H9 (cell line): ENCODE measurements around the gene CELF1. TPM values are rescaled to one million over a fixed set of nuclear protein-coding genes. Genes with fewer than 3 reads are reported as not detected.
A peak's percentile ranks its signal among the peaks of the same experiment; 100 is the strongest.

Source experiments
- DNase-seq: peaks from one replicate; pipeline ENCODE4 v3.0.0-alpha.2; 2017
- H2AFZ ChIP-seq: one replicate; pipeline ENCODE4 v1.6.1; 2013; ENCODE audit warnings: mild to moderate bottlenecking, low read length, control low read depth, moderate library complexity
- H2AK5ac ChIP-seq: 2 replicates; pipeline ENCODE4 v1.6.1; 2013; ENCODE audit warnings: low read length, control low read depth, mixed read lengths; ENCODE audit not compliant: insufficient read length
- H2BK120ac ChIP-seq: one replicate; pipeline ENCODE4 v1.6.1; 2013; ENCODE audit warnings: low read depth, mild to moderate bottlenecking, low read length, control low read depth, inconsistent platforms; ENCODE audit not compliant: poor library complexity, severe bottlenecking
- H2BK12ac ChIP-seq: 2 replicates; pipeline ENCODE4 v1.6.1; 2013; ENCODE audit warnings: low read length, control low read depth, mixed read lengths, low read depth; ENCODE audit not compliant: insufficient read length
- H2BK15ac ChIP-seq: 2 replicates; pipeline ENCODE4 v1.6.1; 2013; ENCODE audit warnings: low read depth, low read length, control low read depth
- H2BK20ac ChIP-seq: one replicate; pipeline ENCODE4 v1.6.1; 2013; ENCODE audit warnings: low read depth, mild to moderate bottlenecking, low read length, control low read depth, inconsistent platforms; ENCODE audit not compliant: poor library complexity, severe bottlenecking
- H2BK5ac ChIP-seq: 2 replicates; pipeline ENCODE4 v1.6.1; 2013; ENCODE audit warnings: low read length, control low read depth, mixed read lengths; ENCODE audit not compliant: insufficient read length
- H3K14ac ChIP-seq: 2 replicates; pipeline ENCODE4 v1.6.1; 2013; ENCODE audit warnings: low read length, control low read depth; ENCODE audit not compliant: insufficient read depth
- H3K18ac ChIP-seq: 2 replicates; pipeline ENCODE4 v1.6.1; 2013; ENCODE audit warnings: low read depth, mild to moderate bottlenecking, mixed read lengths, low read length, control low read depth; ENCODE audit not compliant: insufficient read length
- H3K23ac ChIP-seq: 2 replicates; pipeline ENCODE4 v1.6.1; 2013; ENCODE audit warnings: low read length, control low read depth, mixed read lengths, low read depth; ENCODE audit not compliant: insufficient read length
- H3K23me2 ChIP-seq: 2 replicates; pipeline ENCODE4 v1.6.1; 2013; ENCODE audit warnings: low read depth, mild to moderate bottlenecking, mixed read lengths, low read length, control low read depth; ENCODE audit not compliant: insufficient read length, poor library complexity, severe bottlenecking
- H3K27ac ChIP-seq: 2 replicates; pipeline ENCODE4 v1.5.1; 2013; ENCODE audit warnings: low read length, control low read depth, mixed read lengths, low read depth; ENCODE audit not compliant: insufficient read length
- H3K27me3 ChIP-seq: 2 replicates; pipeline ENCODE4 v1.6.1; 2013; ENCODE audit warnings: low read length, control low read depth, inconsistent platforms; ENCODE audit not compliant: insufficient read depth
- H3K4ac ChIP-seq: 2 replicates; pipeline ENCODE4 v1.6.1; 2013; ENCODE audit warnings: low read depth, mild to moderate bottlenecking, control low read depth, inconsistent platforms, low read length, moderate library complexity
- H3K4me1 ChIP-seq: 2 replicates; pipeline ENCODE4 v1.6.1; 2013; ENCODE audit warnings: low read length, control low read depth, inconsistent platforms; ENCODE audit not compliant: insufficient read depth
- H3K4me2 ChIP-seq: 2 replicates; pipeline ENCODE4 v1.6.1; 2013; ENCODE audit warnings: low read length, control low read depth, mixed read lengths; ENCODE audit not compliant: insufficient read length, insufficient read depth
- H3K56ac ChIP-seq: 2 replicates; pipeline ENCODE4 v1.6.1; 2013; ENCODE audit warnings: low read depth, mild to moderate bottlenecking, mixed read lengths, low read length, control low read depth; ENCODE audit not compliant: insufficient read length
- H3K79me1 ChIP-seq: 2 replicates; pipeline ENCODE4 v1.6.1; 2013; ENCODE audit warnings: low read depth, mild to moderate bottlenecking, moderate library complexity, low read length, control low read depth, inconsistent platforms; ENCODE audit not compliant: insufficient read depth, poor library complexity, severe bottlenecking
- H3K79me2 ChIP-seq: 2 replicates; pipeline ENCODE4 v1.6.1; 2013; ENCODE audit warnings: low read length, control low read depth, inconsistent platforms; ENCODE audit not compliant: insufficient read depth
- H3K9ac ChIP-seq: 2 replicates; pipeline ENCODE4 v1.6.1; 2013; ENCODE audit warnings: low read length, control low read depth, mixed read lengths; ENCODE audit not compliant: insufficient read length; ENCODE audit errors: extremely low read depth
- H3K9me3 ChIP-seq: one replicate; pipeline ENCODE4 v1.6.1; 2013; ENCODE audit warnings: low read depth, low read length, inconsistent platforms; ENCODE audit not compliant: control insufficient read depth
- H3T11ph ChIP-seq: one replicate; pipeline ENCODE4 v1.6.1; 2013; ENCODE audit warnings: mild to moderate bottlenecking, low read length, control low read depth, inconsistent platforms
- H4K20me1 ChIP-seq: one replicate; pipeline ENCODE4 v1.6.1; 2013; ENCODE audit not compliant: control insufficient read depth, insufficient read length, insufficient read depth
- H4K5ac ChIP-seq: 2 replicates; pipeline ENCODE4 v1.6.1; 2013; ENCODE audit warnings: low read depth, mild to moderate bottlenecking, mixed read lengths, low read length, control low read depth; ENCODE audit not compliant: insufficient read length
- H4K8ac ChIP-seq: replicated peaks from 2 replicates; pipeline ENCODE4 v1.6.1; 2013; ENCODE audit warnings: low read length, control low read depth, mixed read lengths, low read depth; ENCODE audit not compliant: insufficient read length
- H4K91ac ChIP-seq: 2 replicates; pipeline ENCODE4 v1.6.1; 2013; ENCODE audit warnings: low read depth, mild to moderate bottlenecking, moderate library complexity, mixed read lengths, low read length, control low read depth; ENCODE audit not compliant: insufficient read length
- H3K27ac Mint-ChIP-seq, 3 experiments: 2 replicates in 2 of 3; 3 replicates in 1 of 3; pipeline ENCODE4 v1.8.0; 2020 to 2021; ENCODE audit warnings: mixed read lengths in 3 of 3, mild to moderate bottlenecking in 1 of 3, moderate library complexity in 1 of 3
- H3K27me3 Mint-ChIP-seq: 2 replicates; pipeline ENCODE4 v1.8.0; 2021; ENCODE audit warnings: low read depth, mild to moderate bottlenecking, moderate library complexity, mixed read lengths
- H3K36me3 Mint-ChIP-seq, 3 experiments: 2 replicates in 2 of 3; 3 replicates in 1 of 3; pipeline ENCODE4 v1.8.0; 2020 to 2021; ENCODE audit warnings: low read depth in 3 of 3, mixed read lengths in 3 of 3; ENCODE audit not compliant: insufficient read depth in 1 of 3
- H3K4me1 Mint-ChIP-seq, 2 experiments: 2 replicates each; pipeline ENCODE4 v1.8.0; 2020; ENCODE audit warnings: mixed read lengths in 2 of 2
- H3K4me3 Mint-ChIP-seq, 2 experiments: 2 replicates in 1 of 2; 3 replicates in 1 of 2; pipeline ENCODE4 v1.8.0; 2020 to 2021; ENCODE audit warnings: mild to moderate bottlenecking in 2 of 2, mixed read lengths in 2 of 2, moderate library complexity in 1 of 2
- H3K9me3 Mint-ChIP-seq, 2 experiments: 2 replicates in 1 of 2; 3 replicates in 1 of 2; pipeline ENCODE4 v1.8.0; 2020; ENCODE audit warnings: mild to moderate bottlenecking in 2 of 2, mixed read lengths in 2 of 2, moderate library complexity in 1 of 2
- WGBS: extraction: QIAGEN DNeasy Blood & Tissue Kit; methylation state at CpG from one replicate; pipeline ENCODE4 v1.1.7; 2013; ENCODE audit warnings: missing lambda C conversion rate, low lambda C conversion rate, mixed read lengths; ENCODE audit not compliant: insufficient read length; ENCODE audit errors: extremely low coverage; 5-methylcytosine and 5-hydroxymethylcytosine counted together
- total RNA-seq: library from RNA; stranded (reverse); gene quantifications from 2 replicates; pipeline ENCODE4 v1.2.1, GENCODE V29; 2021
- TF ChIP-seq, protein P1 (sequence below): fragments of 200-600 bp; sonication (generic); conservative IDR thresholded peaks from 3 replicates; pipeline ENCODE4 v1.8.0; 2021; ENCODE audit warnings: antibody characterized with exemption, mild to moderate bottlenecking

Gene CELF1
- total RNA-seq, 1 experiment from 2014 or later = 211 TPM

DNA sequence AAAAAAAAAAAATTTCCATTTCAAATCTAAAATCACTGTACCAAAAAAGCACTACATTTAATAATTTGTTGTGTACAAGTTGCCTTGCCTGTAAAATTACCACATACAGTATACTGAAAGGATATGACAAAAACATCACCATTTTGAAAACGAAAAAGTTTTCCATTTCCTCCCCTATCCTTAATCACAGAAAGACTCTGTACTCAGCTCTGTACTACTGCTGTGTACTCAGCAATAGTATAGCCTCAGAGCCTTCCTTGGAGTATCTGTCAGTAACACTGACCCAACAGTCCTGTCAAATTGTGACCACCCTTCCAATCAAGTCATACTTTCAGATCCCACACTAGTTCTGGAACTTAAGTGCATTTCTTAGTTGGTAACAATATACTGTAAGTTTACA is 48.0 kb downstream of the CELF1 start:
- Histone ChIP-seq H3K23me2 (no peaks in the 10 kb centered on the region), H4K91ac (no peak overlapping the region), H3K14ac (no peak overlapping the region), H4K20me1 (no peaks in the 10 kb centered on the region), H3K79me1 (peaks cover 6% of the 10 kb centered on the region), H4K8ac (no peak overlapping the region), H2BK12ac (no peak overlapping the region), H3K4ac (no peak overlapping the region), H2AK5ac (no peak overlapping the region), H3K4me1 (peaks cover 16% of the 10 kb centered on the region; the same call in 1 of the 2 replicates), H3K18ac (no peak overlapping the region), H3K9ac (no peak overlapping the region), H2AFZ (no peak overlapping the region), H2BK5ac (no peak overlapping the region), H4K5ac (no peak overlapping the region), H2BK120ac (no peak overlapping the region), H3K27ac (no peak overlapping the region), H3T11ph (no peak overlapping the region), H3K4me2 (no peak overlapping the region), H2BK20ac (no peak overlapping the region), H3K9me3 (no peaks in the 10 kb centered on the region), H3K27me3 (no peaks in the 10 kb centered on the region), H2BK15ac (no peak overlapping the region), H3K79me2 (peaks cover 43% of the 10 kb centered on the region; the same call in 1 of the 2 replicates), H3K23ac (no peak overlapping the region), H3K56ac (no peak overlapping the region)
- Mint-ChIP-seq H3K4me1 (peaks cover 51 to 64% of the 10 kb centered on the region in 2 experiments), H3K9me3 (no peaks in the 10 kb centered on the region), H3K36me3 (peaks cover 0 to 12% (median 4%) of the 10 kb centered on the region in 3 experiments; a peak in 4 of 7 replicates), H3K4me3 (no peak overlapping the region), H3K27ac (peak overlapping the region in 2 of 3 experiments; percentile 78 to 92; a peak in 5 of 7 replicates), H3K27me3 (no peaks in the 10 kb centered on the region)
- WGBS = no CpG with 5 or more reads among the region's 1 CpG
- TF ChIP-seq, protein P1, sequence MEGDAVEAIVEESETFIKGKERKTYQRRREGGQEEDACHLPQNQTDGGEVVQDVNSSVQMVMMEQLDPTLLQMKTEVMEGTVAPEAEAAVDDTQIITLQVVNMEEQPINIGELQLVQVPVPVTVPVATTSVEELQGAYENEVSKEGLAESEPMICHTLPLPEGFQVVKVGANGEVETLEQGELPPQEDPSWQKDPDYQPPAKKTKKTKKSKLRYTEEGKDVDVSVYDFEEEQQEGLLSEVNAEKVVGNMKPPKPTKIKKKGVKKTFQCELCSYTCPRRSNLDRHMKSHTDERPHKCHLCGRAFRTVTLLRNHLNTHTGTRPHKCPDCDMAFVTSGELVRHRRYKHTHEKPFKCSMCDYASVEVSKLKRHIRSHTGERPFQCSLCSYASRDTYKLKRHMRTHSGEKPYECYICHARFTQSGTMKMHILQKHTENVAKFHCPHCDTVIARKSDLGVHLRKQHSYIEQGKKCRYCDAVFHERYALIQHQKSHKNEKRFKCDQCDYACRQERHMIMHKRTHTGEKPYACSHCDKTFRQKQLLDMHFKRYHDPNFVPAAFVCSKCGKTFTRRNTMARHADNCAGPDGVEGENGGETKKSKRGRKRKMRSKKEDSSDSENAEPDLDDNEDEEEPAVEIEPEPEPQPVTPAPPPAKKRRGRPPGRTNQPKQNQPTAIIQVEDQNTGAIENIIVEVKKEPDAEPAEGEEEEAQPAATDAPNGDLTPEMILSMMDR = no peak
- no peak for DNase-seq
